Measurements from ENCODE around the gene COL5A3. TPM values are rescaled to one million over a fixed set of nuclear protein-coding genes. Genes with fewer than 3 reads are reported as not detected.

COL5A3 gene
- total RNA-seq, 1 donor from 2014 or later: 0.63 TPM

DNA sequence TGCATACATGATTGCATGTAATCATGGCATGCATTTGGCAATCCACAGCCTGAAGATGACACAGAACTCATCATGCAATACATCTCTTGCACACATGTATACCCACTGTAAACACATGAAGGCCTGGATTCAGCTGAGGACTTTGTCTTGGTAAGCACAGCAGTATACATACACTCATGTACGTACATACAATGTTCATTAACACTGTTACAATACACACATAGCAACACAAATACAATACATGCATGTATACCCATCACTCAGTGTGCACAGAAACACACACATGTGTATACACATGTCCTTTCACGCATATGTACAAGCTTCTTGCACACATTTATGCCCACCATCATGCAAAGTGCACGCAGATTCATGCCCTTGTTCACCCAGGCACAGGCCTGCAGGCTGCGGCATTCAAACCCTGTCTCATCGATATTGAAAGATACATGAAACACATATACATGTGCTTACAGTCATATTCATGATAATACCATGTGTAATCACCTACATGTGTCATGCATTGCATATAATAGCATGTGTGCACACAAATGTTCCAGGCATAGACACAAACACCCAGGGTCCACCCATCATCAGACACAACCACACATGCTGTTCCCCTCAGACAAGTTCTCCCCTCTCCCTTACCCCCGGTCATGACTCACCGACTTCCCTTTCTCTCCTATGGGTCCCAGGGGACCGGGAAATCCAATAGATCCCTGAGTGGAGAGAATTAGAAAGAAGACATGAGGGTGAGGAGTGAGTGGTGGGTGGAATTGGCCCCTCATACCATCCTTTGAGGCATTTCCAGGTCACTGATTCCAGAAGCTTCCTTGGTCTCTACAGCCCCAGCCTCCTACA is 28.7 kb downstream of the COL5A3 start:
- Mint-ChIP-seq H3K27ac (no peak overlapping the region), H3K4me3 (no peak overlapping the region), H3K9me3 (no peaks in the 10 kb centered on the region), H3K27me3 (peaks cover 8% of the 10 kb centered on the region), H3K36me3 (ENCODE audit: low read depth) (no peaks in the 10 kb centered on the region), H3K4me1 (no peaks in the 10 kb centered on the region)
- DNase-seq: no peak
- intact Hi-C loops (cut with micrococcal nuclease): no loop called here

- no peaks in the 10 kb centered on the region for H3K9me3 Mint-ChIP-seq
- H3K4me1 Mint-ChIP-seq: no peaks in the 10 kb centered on the region
- no peak for DNase-seq
- no peak overlapping the region for H3K27ac Mint-ChIP-seq
- intact Hi-C loops (cut with micrococcal nuclease): no loop called here
- H3K27me3 Mint-ChIP-seq: peaks cover 13% of the 10 kb centered on the region
- H3K4me3 Mint-ChIP-seq: no peak overlapping the region
- no peaks in the 10 kb centered on the region for H3K36me3 Mint-ChIP-seq (ENCODE audit: low read depth)
Observed at GRCh38 chr19:9972103-9972502, 38.2 kb downstream of the COL5A3 start.

DNA sequence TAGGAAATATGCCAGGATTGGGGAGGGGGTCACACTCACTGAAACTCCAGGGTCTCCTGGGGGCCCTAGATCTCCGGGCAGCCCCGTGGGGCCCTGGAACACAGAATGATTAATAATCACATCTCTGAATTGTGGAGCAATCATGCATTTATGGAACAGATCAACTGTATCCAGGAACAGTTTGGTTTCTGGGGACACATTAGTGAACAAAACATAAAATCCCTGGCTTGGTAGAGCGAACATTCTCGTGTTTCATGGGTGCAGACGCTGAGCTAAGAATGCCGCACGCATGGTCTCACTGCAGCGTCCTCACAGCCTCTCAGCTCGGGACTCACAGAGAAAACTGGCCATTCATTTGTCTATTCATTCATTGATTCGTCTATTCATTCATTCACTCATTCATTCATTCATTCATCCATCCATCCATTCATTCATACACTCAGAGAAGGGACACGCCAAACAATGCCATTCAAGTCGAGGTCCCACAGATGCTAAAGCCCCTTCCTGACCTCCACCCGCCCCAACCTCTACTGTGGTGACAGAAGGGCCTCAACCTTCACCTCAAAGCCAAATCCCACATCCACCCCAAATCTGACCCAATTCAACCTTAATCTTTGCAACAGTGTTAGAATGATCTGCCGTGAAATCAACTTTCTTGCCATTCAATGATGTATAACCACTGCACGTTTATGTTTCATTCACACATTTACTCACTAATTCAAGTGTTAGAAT is 39.0 kb downstream of the COL5A3 start:
- no peak for DNase-seq
- H3K27ac Mint-ChIP-seq: no peak overlapping the region
- intact Hi-C loops (cut with micrococcal nuclease): no loop called here
- no peak overlapping the region for H3K4me3 Mint-ChIP-seq
- H3K27me3 Mint-ChIP-seq: peaks cover 17% of the 10 kb centered on the region
- peaks cover 2% of the 10 kb centered on the region for H3K4me1 Mint-ChIP-seq
- no peaks in the 10 kb centered on the region for H3K36me3 Mint-ChIP-seq (ENCODE audit: low read depth)
- no peaks in the 10 kb centered on the region for H3K9me3 Mint-ChIP-seq

GRCh38 chr19:9970481-9970880 is 39.8 kb downstream of the COL5A3 start:
- no peaks in the 10 kb centered on the region for H3K36me3 Mint-ChIP-seq (ENCODE audit: low read depth)
- no peak overlapping the region for H3K27ac Mint-ChIP-seq
- peaks cover 23% of the 10 kb centered on the region for H3K27me3 Mint-ChIP-seq
- H3K9me3 Mint-ChIP-seq: no peaks in the 10 kb centered on the region
- no peak for DNase-seq
- intact Hi-C loops (cut with micrococcal nuclease): no loop called here
- H3K4me3 Mint-ChIP-seq: no peak overlapping the region
- peaks cover 2% of the 10 kb centered on the region for H3K4me1 Mint-ChIP-seq

- DNase-seq: no peak
- no peaks in the 10 kb centered on the region for H3K36me3 Mint-ChIP-seq (ENCODE audit: low read depth)
- no peak overlapping the region for H3K27ac Mint-ChIP-seq
- intact Hi-C loops (cut with micrococcal nuclease): no loop called here
- H3K4me3 Mint-ChIP-seq: no peak overlapping the region
- peaks cover 2% of the 10 kb centered on the region for H3K4me1 Mint-ChIP-seq
- H3K27me3 Mint-ChIP-seq: peaks cover 24% of the 10 kb centered on the region
- no peaks in the 10 kb centered on the region for H3K9me3 Mint-ChIP-seq
Observed at GRCh38 chr19:9969688-9969975, 40.7 kb downstream of the COL5A3 start.

DNA sequence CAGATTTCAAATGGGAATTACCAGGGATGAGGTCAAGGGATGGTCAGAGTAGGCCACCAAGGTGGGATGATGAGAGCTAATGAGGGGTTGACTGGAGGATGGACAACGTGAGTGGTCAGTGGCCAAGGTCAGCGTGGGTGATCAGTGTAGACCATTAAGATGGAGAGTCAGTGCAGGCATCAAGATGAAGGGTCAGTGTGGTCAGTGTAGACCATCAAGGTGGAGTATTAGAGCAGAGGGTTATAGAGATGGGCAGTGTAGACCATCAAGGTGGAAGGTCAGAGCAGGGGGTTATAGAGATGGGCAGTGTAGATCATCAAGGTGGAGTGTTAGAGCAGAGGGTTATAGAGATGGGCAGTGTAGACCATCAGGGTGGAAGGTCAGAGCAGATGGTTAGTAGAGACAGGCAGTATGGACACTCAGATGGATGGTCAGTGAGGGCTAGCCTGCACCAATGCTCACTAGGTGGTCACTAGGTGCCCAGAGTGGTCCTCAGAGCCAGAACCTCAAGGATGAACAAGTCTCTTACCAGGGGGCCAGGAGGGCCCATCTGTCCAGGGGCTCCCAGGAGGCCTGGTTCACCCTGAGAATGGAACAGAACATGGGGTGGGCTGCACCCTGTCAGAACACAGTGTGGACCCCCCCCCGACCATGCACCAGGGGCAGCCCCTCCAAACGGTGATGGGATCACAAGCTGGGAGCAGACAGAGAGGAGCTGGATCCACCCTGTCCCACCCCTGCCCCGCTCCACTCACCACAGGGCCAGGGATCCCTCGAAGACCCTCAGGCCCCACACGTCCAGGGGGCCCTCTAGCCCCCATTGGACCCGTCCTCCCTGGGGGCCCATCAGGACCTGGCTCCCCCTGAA is 41.2 kb downstream of the COL5A3 start:
- Mint-ChIP-seq H3K9me3 (no peaks in the 10 kb centered on the region), H3K27ac (no peak overlapping the region), H3K4me1 (peaks cover 2% of the 10 kb centered on the region), H3K27me3 (peaks cover 24% of the 10 kb centered on the region), H3K4me3 (no peak overlapping the region), H3K36me3 (ENCODE audit: low read depth) (no peaks in the 10 kb centered on the region)
- no peak for DNase-seq
- intact Hi-C loops (cut with micrococcal nuclease): no loop called here

GRCh38 chr19:9967326-9967725 is 43.0 kb downstream of the COL5A3 start:
- peaks cover 24% of the 10 kb centered on the region for H3K27me3 Mint-ChIP-seq
- H3K4me3 Mint-ChIP-seq: no peak overlapping the region
- no peaks in the 10 kb centered on the region for H3K9me3 Mint-ChIP-seq
- no peak overlapping the region for H3K27ac Mint-ChIP-seq
- no peak for DNase-seq
- no peaks in the 10 kb centered on the region for H3K36me3 Mint-ChIP-seq (ENCODE audit: low read depth)
- peaks cover 2% of the 10 kb centered on the region for H3K4me1 Mint-ChIP-seq
- intact Hi-C loops (cut with micrococcal nuclease): no loop called here

DNA sequence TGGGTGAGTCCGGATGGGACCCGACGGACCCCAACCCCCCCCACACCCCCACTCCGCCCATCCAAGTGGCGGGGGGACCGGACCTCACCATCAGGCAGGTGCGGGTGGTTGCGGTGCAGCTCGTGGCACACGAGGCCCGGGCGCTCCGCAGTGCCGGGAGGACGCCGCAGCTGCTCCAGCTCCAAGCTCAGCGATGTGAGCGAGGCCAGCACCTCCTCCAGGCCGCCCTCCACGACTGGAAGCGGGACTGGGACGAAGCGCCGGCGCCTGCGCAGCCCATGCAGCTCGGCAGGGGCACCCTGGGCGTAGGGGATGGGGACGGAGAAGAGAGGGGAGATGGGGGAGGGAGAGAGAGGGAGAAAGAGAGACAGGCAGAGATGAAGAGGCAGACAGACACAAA is 43.9 kb downstream of the COL5A3 start:
- no peak overlapping the region for H3K4me3 Mint-ChIP-seq
- H3K4me1 Mint-ChIP-seq: peaks cover 2% of the 10 kb centered on the region
- H3K27me3 Mint-ChIP-seq: peaks cover 24% of the 10 kb centered on the region
- H3K36me3 Mint-ChIP-seq (ENCODE audit: low read depth): no peaks in the 10 kb centered on the region
- no peak overlapping the region for H3K27ac Mint-ChIP-seq
- H3K9me3 Mint-ChIP-seq: no peaks in the 10 kb centered on the region
- no peak for DNase-seq
- intact Hi-C loops (cut with micrococcal nuclease): no loop called here

GRCh38 chr19:9966024-9966423 is 44.3 kb downstream of the COL5A3 start:
- Mint-ChIP-seq H3K4me3 (no peak overlapping the region), H3K9me3 (no peaks in the 10 kb centered on the region)
- DNase-seq: no peak

GRCh38 chr19:9962623-9963290 is 47.5 kb downstream of the COL5A3 start:
- no peak for DNase-seq
- Mint-ChIP-seq H3K4me1 (peaks cover 2% of the 10 kb centered on the region), H3K36me3 (ENCODE audit: low read depth) (no peaks in the 10 kb centered on the region), H3K27ac (no peak overlapping the region), H3K9me3 (no peaks in the 10 kb centered on the region), H3K4me3 (no peak overlapping the region), H3K27me3 (peaks cover 17% of the 10 kb centered on the region)
- intact Hi-C loops (cut with micrococcal nuclease): no loop called here

More at GRCh38 chr19:9966024-9966423, 44.3 kb downstream of the COL5A3 start:
- peaks cover 25% of the 10 kb centered on the region for H3K27me3 Mint-ChIP-seq
- H3K27ac Mint-ChIP-seq: no peak overlapping the region
- no peaks in the 10 kb centered on the region for H3K36me3 Mint-ChIP-seq (ENCODE audit: low read depth)
- peaks cover 2% of the 10 kb centered on the region for H3K4me1 Mint-ChIP-seq
- intact Hi-C loops (cut with micrococcal nuclease): no loop called here

DNA sequence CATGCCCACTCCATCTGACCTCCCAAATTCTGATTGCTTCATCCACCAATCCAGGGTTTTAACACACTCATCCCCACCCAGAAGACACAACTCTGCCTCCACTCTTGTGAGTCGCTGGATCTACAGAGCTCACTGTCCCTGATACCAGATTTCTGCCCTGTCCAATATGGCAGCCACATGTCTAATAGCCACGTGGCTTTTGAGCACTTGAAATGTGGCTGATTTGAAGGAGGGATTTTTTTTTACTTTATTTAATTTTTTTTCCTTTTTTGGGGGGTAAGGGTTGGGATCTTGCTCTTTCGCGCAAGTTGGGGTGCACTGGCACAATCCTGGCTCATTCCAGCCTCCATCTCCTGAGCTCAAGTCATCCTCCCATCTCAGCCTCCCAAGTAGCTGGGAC is 49.2 kb downstream of the COL5A3 start:
- Mint-ChIP-seq H3K36me3 (ENCODE audit: low read depth) (no peaks in the 10 kb centered on the region), H3K4me3 (no peak overlapping the region), H3K4me1 (no peaks in the 10 kb centered on the region), H3K9me3 (no peaks in the 10 kb centered on the region), H3K27ac (no peak overlapping the region), H3K27me3 (peaks cover 9% of the 10 kb centered on the region)
- no peak for DNase-seq
- intact Hi-C loops (cut with micrococcal nuclease): no loop called here

DNA sequence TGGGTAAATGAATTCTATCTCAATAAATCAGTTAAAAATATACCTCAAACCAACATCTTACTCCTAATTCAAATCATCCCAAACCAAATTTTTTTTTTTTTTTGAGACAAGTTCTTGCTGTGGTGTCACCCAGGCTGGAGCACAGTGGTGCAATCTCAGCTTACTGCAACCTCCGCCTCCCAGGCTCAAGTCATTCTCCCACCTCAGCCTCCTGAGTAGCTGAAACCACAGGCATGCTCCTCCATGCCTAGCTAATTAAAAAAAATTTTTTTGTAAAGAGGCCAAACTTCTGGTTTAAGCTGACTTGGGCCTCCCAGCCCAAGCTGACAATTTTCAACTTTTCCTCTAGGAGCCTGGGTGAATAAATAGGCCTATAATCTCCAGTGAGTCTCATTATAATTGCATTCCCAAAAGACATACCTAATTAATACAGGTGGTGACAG is 51.9 kb downstream of the COL5A3 start:
- H3K4me1 Mint-ChIP-seq: no peaks in the 10 kb centered on the region
- intact Hi-C loops (cut with micrococcal nuclease): no loop called here
- no peak for DNase-seq
- H3K9me3 Mint-ChIP-seq: no peaks in the 10 kb centered on the region
- H3K27ac Mint-ChIP-seq: no peak overlapping the region
- H3K36me3 Mint-ChIP-seq (ENCODE audit: low read depth): no peaks in the 10 kb centered on the region
- peaks cover 2% of the 10 kb centered on the region for H3K27me3 Mint-ChIP-seq
- H3K4me3 Mint-ChIP-seq: no peak overlapping the region

DNA sequence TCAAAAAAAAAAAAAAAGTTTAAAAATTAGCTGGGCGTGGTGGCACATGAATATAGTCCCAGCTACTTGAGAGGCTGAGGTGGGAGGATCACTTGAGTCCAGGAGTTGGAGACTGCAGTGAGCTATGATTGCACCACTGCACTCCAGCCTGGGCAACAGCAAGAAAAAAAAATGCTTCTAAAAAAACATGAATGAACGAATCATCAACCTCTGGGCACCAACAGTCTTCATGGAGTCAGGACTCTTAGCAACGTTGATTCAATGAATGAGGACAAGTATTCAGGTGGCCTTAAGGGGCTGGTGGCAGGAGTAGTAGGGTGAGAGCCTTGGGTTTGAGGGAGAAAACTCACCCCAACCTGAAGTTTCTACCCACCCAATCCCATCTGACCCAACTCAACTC is 53.3 kb downstream of the COL5A3 start:
- H3K9me3 Mint-ChIP-seq: no peaks in the 10 kb centered on the region
- peaks cover 2% of the 10 kb centered on the region for H3K27me3 Mint-ChIP-seq
- no peak overlapping the region for H3K4me3 Mint-ChIP-seq
- no peak overlapping the region for H3K27ac Mint-ChIP-seq
- no peaks in the 10 kb centered on the region for H3K36me3 Mint-ChIP-seq (ENCODE audit: low read depth)
- DNase-seq: no peak
- no peaks in the 10 kb centered on the region for H3K4me1 Mint-ChIP-seq
- intact Hi-C loops (cut with micrococcal nuclease): no loop called here
